HG02571 (cell line): ENCODE measurements around the gene PSMB7.

Source experiments
- ATAC-seq: cut with Tn5 transposase; IDR thresholded peaks from one replicate; pipeline ENCODE4 v1.9.1; 2021; ENCODE audit warnings: mild to moderate bottlenecking, moderate library complexity; ENCODE audit not compliant: unreplicated experiment

The PSMB7 gene

DNA sequence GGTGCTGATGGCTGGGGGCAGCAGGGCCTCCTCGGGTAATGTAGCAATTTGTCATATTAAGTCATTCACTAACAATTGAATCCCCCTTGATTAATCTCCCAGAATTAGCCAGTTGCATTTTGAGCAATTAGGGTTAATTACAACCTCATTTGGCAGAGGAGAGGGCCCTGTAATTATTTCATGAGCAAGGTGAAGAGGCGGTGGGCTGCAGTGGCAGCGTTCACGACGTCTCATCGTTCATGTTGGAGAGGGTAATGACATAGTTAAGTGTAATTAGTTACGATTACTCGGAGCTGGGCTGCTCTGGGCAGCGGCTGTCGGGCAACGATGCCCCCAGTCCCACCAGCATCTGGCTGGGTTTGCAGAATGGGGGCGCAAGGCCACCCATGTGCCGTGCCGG, 111.5 kb downstream of the PSMB7 start:
- ATAC-seq: no peak
